ENCODE data around the gene BMPR1B.
A peak's percentile ranks its signal among the peaks of the same experiment; 100 is the strongest.
"Not testable (repeated sequence)": the region's sequence is repeated elsewhere in the genome, so short reads cannot be mapped to it uniquely, and the experiment has no call there.

BMPR1B gene

DNA sequence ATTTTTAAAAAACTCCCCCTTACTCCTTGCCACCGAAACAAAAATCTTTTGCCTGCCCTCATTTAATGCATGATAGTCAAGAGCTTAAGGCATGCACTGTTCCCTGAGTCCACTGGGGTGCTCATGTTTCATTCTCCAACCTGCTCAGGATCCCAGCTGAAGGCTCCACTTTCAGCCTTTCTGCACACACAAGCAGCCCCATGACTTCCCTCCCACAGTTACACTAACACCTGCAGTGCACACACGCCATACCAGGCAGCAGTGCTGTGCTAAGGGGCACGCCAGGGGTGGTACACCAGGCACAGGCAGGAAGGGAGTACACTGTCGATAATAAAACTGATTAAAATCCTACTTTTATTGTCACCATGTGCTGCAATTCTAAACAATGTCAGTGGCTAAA, 385.2 kb downstream of the BMPR1B start:
- DNase-seq (ENCODE audit: low spot score): no peak

DNA sequence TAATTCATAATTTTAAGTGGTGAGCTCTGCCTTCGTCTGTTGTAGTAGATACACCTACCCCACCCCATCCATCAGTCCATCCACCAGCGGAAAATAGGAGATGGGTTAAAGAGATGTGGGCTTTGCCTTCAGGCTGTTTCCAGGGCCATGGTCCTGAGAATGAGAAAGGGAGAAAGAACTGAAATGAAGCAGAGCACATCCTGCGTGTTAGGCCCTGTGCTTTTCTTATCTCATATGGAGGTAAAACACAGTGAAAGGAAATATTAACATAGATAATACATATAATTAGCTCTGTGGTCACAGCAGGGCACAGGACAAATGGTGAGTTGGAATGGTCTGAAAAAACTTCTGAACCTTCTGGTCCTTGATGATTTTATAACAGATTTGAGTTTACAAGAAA, 393.5 kb downstream of the BMPR1B start:
- no peak for DNase-seq (ENCODE audit: low spot score)

DNA sequence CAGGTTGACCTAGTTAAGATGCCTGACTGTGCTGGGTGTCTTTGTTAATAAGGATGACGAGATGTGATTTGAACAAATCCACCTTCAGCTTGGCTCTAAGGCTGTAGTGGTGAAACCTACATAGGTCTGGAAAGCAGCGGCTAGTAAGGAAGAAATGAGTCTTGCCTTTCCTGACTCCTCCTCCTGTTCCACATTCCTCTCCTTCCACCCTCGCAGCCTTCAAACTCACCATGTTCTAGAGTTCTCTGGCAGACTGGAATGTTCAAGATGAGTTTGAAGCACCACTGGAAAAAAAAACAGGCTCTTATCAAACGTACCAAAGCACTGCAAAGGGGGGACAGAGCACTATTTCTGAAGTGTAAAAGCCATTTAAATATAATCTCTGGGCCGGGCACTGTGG, 395.4 kb downstream of the BMPR1B start:
- no peak for DNase-seq (ENCODE audit: low spot score)

DNA sequence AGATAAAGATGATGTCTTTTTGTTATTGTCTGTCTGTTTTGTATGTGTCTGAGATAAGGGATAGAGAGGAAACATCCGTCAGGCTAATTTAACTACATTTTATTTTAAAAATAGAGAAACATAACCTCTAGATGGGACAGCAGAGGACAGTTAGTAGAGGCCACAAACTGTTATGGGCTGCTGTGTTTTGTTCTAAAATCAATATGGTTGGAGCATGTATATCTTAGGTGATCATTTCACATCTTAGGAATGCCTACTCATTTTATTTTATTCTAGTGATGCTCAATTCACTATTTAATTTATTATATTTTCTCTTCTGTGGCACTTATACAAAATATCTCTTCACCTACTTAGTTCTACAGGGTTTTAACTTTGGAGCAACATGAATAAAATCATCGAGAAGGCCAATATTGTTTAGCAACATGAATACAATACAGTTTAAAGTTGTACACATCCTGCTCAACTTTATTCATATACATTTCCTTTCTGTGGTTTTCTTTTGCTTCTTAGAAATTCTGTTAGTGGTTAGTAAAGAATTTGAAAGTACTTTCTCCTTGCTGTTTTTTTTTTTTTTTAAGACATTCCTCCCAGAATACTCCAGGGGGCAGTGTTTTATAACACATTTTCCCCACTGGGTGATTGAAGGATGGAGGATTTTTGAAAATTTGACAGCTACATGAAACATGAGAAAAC, 398.1 kb downstream of the BMPR1B start:
- peak; percentile 36 for DNase-seq (ENCODE audit: low spot score)

DNA sequence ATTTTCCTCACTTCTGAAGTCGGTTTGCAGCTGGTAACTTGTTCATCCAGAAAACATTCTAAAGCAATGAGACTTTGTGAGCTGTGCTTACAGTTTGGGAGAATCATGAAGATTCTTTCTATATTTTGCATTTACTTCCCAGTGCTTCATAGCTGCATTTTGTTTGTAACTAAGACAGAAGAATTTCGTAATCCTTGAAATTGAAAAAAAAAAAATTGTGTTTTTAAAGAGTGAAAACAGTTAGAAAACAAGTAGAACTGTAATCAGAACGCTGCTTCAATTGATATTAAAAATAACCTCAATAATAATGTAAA, 398.7 kb downstream of the BMPR1B start:
- DNase-seq (ENCODE audit: low spot score): no peak

DNA sequence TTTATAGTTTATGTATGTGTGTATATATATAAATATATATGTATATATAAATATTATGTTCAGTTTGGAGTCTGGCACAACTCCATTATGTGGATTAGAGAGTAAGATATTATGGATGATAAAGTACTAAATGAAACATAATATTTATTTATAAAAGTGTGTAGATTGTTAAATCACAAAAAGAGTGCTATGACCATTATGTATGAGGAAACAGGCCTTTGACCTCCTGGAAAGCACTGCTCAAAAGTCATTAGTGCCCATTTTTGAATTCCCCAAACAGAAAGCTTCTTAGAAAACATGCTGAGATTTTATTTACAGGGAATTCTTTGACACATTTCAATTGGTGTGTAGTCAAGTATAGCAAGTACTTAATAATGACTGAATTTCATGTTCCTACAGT, 399.8 kb downstream of the BMPR1B start:
- no peak for DNase-seq (ENCODE audit: low spot score)

DNA sequence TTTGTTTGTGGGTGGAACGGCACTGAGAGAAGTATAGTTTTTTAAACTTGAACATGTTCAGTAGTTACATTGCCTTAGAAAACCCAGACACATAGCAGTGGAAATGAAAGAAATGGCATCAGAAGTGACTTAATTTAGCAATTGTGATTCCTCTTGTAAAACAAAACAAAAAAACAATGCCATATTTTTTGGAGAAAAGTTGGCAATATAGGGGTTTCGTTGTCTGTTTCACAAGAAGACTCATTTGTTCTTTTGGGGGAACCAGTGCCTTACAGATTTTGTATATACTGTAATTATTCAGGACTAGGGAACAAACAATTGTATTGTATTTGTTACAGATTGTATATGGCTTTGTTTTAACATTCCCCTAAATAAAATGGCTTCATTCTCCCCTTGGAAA, 400.3 kb downstream of the BMPR1B start:
- DNase-seq (ENCODE audit: low spot score): no peak

DNA sequence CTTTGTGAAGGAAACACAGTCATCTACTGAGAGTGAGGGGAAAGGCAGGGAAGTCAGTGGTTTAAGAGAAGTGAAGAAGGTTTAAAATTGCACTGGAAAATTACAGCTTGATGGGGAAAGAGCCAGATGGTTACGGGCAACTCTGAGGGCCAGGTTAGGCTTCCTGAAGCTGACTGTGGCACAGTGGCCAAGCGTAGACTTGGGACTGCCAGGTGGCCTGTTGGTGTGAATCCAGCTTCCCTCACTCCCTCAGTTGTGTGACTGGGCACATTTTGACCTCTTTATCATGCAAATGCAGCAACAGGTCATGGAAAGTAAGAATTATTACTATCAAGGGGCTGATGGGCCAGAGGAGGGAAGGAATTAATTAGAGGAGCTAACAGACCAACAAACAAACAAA, 400.9 kb downstream of the BMPR1B start:
- DNase-seq (ENCODE audit: low spot score): no peak

DNA sequence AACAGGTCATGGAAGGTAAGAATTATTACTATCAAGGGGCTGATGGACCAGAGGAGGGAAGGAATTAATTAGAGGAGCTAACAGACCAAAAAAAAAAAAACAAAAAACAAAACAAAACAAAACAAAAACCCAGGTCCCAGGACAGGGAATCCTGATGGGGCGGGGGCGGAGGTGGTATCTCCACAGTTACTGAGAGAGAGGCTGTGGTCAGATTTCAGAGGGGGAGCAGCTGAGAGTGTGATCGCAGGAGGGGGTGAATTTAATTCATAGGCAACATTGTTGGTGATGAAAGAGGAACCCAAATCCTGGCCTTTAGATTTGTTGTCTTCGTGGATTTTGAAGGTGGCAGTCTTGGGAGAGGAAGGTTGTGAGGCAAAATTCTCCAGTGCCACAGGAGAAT, 401.6 kb downstream of the BMPR1B start:
- no peak for DNase-seq (ENCODE audit: low spot score)

DNA sequence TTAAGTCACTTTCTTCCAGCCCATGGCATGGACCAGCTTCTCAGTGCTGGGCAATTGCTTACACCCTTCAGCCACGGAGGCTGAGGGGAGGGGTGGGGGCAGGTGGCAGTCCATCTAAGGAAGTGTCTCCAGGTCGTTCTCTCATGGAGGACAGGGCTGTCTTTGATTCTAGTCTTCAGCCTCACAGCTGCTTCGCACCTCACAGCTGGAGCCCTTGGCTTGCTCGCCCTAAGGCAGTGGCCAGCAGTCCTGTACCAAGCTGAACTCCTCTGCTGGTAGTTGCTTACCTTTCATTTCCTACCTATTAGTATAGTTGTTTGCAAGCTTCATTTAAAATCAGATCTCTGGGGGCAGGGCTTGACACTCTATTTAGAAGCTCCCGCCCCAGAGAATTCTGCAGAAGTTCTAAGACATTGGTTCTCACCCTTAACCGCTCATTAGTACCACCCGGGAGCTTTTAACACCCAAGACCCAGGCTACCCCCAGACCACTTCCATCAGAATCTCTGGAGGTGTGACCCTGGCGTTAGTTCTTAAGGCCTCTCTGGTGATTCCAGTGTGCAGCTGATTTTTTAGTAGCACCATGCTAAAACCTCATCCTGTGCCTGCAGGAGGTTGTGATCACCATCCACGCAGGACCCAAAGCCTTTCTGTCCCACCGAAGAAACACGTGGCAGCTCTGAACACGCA, 404.2 kb downstream of the BMPR1B start:
- DNase-seq (ENCODE audit: low spot score): no peak

DNA sequence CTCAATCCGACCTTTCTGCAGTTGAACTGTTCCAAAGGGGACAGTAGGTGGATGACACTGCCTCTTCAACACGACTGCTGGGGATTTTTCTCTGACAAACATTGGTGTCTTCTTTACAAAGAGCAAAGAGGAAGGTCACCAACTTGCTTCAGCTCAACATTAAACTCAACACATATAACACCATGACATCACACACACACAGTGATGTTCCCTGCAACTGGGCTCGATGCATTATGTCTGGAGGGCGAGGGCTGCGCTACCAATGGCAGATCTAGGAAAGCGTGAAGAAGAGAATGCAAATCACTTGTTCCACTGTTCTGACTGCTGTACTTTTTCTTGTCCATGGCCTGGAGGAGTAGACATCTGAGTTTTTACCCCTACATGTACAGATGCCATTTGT, 405.1 kb downstream of the BMPR1B start:
- no peak for DNase-seq (ENCODE audit: low spot score)

DNA sequence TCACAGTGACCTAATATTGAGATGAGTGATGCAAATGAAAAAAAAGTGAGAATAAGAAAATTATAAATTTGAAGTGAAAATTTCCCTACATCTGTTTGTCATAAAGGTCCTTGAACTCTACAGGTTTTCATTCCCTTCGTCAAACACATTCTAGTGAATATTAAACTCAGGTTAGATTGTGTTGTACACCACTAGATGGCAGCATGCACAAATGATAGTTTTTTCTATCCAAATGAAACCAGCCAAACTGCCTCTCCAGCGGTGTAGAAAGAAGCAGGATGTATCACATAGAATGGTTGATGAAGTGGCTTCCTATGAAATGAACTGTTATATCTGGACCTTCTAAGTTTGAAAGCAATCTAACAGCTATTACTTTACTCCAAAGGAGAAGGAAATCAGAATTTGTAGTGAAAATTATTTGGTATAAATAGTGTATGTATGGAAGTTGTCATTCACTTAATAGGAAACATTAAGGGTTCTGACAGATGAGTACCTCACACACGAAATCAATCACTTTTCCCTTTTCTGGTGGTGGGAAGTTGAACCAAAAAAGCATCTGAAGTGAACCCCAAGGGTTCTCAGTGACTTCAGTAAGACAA, 408.3 kb downstream of the BMPR1B start:
- peak; percentile 62 for DNase-seq (ENCODE audit: low spot score)

DNA sequence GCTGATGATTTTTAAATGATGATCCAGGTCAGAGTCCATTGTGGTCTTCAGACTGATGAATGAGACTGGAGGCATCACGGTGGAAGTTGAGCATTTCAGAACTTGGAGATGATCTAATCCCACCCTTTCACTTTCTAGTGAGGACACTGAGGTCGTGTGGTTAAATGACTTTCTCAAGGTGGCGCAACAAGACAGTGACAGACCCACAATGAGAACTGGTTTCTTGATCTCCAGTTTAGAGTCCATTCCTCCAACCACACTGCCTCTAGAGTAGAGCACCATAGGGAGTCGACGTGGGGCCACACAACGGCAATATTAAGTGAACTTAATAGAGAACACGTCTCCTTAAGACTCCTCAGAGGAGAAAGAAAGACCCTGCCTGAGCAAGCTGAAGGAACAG, 410.1 kb downstream of the BMPR1B start:
- DNase-seq (ENCODE audit: low spot score): no peak

DNA sequence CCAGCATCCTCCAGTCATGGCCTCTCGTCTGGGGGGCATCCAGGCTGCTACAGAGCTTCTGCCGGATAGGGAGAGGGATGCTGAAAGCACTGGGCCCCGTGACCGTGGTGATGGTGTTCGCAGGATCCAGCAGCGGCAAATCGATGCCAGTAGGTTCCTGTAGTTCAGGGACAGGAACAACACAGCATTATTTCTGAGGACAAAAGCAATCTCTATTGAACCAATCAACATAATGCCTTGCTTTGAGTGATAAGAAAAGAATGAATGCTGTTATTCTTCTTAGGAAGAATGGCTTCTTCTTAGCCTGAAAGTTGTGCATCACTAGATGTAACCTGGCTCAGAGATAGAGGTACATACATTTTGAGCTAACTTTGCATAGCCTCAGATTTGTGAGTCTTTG, 412.4 kb downstream of the BMPR1B start:
- no peak for DNase-seq (ENCODE audit: low spot score)

DNA sequence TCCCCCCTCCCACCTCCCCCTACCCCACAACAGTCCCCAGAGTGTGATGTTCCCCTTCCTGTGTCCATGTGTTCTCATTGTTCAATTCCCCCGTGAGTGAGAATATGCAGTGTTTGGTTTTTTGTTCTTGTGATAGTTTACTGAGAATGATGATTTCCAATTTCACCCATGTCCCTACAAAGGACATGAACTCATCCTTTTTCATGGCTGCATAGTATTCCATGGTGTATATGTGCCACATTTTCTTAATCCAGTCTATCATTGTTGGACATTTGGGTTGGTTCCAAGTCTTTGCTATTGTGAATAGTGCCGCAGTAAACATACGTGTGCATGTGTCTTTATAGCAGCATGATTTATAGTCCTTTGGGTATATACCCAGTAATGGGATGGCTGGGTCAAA, 413.6 kb downstream of the BMPR1B start:
- not testable (repeated sequence) for DNase-seq (ENCODE audit: low spot score)

DNA sequence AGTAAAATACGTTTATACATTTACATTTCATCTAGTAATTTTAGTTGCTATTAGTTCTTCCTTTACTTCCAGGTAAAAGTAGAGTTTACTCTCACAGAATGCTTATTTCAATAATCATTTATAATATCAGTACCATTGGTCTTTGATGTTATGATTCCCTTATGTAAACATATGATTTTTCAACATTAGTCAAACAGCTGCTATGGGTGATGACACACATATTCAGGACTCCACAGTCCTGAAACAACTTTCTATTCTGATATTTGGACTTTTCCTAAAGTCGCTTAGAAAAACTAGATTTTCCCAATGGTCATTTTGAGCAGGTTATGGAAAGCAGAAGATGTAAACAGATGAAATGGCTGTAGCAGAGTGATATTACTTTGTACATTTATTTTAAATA, 421.2 kb downstream of the BMPR1B start:
- DNase-seq (ENCODE audit: low spot score): no peak

DNA sequence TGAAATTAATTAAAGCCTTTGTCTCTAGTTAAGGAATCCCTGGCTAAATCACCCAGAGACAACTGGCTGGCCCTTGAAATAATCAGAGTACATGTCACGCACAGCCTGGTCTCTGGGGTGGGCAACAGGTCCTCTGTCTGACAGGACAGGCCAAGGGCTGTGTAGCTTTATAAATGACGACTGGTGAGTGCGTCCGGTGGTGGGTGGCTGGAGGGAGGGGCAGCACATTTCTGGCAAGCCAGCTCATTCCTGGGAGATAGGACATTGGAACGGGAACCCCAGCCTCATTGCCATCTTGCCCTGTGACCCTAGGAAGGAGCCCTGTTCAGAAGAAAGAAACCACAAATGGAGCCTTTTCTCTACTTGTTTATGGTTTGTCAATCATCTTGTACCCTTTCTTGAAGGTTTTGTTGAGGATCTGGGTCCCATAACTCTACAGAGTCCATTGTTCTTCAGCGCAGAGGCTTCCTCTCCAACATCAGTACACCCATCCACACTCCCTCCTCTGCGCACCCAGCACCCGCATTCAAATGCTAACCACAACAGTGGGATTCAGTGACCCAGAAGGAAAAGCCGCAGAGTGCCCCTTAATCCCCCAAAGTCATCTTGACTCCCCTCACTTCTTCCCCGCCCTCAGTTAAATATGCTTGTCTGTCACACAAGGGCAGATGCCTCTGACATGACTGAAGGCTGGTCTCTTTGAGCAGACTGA, 422.9 kb downstream of the BMPR1B start:
- no peak for DNase-seq (ENCODE audit: low spot score)

DNA sequence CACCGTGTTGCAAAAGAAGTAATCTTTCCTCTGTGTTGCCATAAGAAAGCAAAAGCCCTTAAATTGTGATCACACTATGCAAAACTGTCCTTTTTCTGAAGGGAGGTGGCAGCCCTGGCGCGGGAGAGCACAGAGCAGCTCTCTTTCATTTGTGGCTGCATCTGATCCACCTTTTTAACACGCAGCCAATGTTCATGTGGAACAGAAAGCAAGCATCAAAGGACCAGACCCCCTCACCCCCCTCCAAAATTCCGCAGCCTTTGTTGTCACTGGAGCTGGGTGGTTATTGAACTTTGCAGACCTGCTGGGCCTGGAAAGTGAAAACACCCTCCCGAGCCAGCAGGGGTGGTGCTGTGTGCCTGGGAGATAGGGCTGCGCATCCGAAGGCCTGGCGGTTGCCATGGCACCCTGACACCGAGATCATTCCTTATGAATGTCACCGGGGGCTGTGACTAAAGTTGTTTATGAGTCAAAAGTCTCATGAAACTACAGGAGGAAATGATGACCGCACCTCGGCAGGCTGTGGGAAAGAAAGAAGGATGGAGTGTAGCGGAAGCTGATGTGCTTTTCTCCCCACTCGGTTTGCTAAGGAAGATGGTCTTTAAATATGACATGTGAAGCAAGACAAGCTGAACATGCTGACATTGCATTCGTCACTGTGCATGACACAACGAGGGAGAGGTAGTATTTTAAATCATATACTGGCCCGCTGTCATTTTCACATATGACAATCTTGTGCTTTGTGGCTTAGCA, 423.7 kb downstream of the BMPR1B start:
- peak; percentile 7 for DNase-seq (ENCODE audit: low spot score)

DNA sequence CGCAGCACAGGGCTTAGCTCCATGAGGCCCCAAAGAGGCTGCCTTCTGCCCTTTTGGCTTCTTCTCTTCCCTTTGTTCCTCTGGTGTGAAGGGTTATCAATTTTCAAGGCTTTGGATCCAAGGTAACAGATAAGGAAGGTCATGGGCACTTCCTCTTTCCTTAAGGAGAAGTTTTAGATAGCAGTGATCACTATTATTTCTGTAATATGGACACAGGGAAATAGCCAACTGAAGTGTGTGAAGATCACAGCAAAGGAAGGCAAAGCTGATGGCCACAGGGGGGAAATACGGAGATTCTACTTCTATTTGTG, 424.2 kb downstream of the BMPR1B start:
- no peak for DNase-seq (ENCODE audit: low spot score)

DNA sequence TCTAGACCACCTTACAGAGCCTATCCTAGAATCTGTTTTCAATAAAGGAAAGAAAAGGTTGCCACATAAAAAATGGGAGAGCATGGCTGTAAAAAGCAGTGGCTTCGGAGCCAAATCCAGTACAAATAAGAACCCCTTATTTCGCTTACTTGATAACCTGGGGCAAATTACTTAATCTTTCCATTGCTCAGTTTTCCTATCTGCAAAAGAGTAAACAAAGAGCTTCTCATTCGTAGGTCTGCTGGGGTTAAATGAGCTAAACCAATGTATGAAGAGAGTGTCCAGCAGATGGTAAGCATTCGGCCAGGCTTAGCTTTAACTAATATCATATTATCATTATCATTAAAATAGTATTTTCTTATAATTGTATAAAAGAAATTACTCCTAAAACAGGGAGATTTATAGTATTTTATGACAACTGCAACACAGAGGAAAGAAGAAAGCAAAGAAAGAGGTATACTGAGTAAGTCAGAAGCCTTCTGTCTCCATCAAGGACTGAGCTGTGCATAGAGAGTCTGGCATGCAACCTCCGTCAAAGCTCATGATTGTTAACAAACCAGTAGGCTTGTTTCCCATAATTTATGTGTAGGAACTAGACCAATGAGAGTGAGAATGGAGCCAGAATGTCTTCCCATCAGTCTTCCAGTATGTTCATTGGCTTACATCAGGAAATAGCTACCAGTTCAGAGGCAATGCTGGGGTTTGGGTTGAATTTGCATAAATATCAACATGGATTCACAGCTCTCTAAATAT, 426.1 kb downstream of the BMPR1B start:
- no peak for DNase-seq (ENCODE audit: low spot score)

DNA sequence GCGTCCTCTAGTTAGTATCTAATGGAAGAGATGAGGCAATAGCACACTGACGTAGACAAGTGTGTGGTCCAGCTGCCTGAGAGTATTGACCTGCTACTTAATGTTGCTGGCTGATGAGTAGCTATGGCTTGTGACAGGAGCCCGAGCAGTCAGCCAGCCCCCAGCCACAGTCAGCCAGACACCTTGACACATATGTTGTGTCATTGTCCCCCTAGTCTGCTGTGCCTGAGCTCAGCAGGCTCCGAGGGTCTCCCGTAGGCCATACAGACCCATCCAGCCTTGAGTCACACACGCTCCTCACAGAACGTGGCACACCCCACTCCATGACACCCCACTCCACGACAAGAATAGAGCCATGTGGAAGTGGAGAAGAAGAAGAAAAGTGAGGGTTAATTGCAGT, 428.9 kb downstream of the BMPR1B start:
- DNase-seq (ENCODE audit: low spot score): no peak
